ENCODE results near the gene INTS14.

The INTS14 gene

DNA sequence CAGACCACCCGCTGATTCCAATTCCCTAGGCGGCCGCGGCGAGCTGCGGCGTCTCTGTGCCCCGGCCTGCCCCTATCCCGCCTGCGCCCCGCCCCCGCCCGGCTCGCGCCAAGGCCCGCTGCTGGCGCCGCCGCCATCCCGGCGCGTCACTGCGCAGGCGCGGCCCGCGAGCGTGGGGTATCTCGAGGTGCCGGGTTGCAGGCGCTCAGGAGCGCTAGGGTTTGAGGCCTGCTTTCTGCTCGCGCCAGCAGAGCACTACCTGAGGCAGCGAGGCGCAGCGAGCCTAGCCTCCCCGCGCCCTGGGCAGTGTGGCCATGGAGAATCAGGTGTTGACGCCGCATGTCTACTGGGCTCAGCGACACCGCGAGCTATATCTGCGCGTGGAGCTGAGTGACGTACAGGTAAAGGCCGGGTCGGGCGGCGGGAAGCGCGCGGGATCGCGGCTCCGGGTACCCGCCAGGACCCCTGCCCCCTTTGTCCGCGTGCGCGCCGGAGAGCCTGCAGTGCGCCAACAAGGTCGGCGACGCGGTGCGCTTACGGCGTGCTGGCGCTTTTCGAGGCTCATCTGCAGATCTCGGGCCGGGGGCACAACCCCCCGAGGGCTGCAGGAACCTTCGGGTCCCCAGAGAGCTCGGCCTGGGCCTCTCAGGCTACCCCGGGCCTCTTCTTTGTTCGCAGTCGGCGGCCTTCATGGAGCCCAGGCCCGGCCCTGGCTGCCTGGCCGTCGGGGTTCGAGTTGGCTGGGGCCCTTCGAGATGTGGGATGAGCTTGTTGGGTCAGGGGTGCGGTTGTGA is 80.4 kb downstream of the INTS14 start, which contains the start of gene HACD3:
Gene HACD3 (plus strand): TSS at position 146 of the 794 bp plus-strand sequence. CDS start 169 bp downstream, at position 315.
- Histone ChIP-seq H3K9me3 (ENCODE audit: control insufficient read depth, insufficient read depth, low read depth, low read length) (no peaks in the 10 kb centered on the region), H3K4me1 (ENCODE audit: control insufficient read depth, insufficient read depth, low read length) (peaks cover 31% of the 10 kb centered on the region), H3K9ac (ENCODE audit: low read length) (peak within 1 kb of the TSS; percentile 97), H3K27ac (ENCODE audit: low read depth, low read length) (peak within 1 kb of the TSS; percentile 86), H3K36me3 (ENCODE audit: control insufficient read depth, insufficient read depth, low read length) (no peaks in the 10 kb centered on the region), H3K27me3 (ENCODE audit: control insufficient read depth, insufficient read depth, low read length) (no peaks in the 10 kb centered on the region), H3K4me3 (ENCODE audit: low read depth, low read length) (peak within 1 kb of the TSS; percentile 82)

DNA sequence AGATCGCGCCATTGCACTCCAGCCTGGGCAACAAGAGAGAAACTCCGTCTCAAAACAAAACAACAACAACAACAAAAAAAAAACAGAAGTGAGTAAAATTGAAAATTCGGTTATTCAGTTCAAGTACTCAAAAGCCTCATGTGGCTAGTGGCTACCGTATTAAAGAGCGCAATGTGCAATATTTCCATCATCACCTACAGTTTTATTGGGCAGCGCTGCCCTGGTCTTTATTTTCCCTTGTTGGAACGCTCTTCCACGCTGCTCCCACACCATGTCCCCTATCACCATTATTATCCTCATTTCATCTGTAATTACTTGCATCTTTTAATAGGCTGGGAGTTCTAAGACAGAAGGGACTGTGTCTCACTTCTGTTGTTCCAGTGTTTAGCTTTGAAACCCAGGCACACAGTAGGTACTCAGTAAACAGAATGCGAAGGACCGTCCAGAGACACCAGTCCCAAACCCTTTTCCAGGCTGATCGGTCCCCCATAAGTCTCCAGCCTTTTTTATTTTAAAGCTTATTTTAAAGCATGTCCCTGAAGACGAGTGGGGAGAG is 81.1 kb downstream of the INTS14 start:
- Histone ChIP-seq H3K9me3 (ENCODE audit: control insufficient read depth, insufficient read depth, low read depth, low read length) (no peaks in the 10 kb centered on the region), H3K27me3 (ENCODE audit: control insufficient read depth, insufficient read depth, low read length) (no peaks in the 10 kb centered on the region), H3K4me1 (ENCODE audit: control insufficient read depth, insufficient read depth, low read length) (peaks cover 31% of the 10 kb centered on the region), H3K4me3 (ENCODE audit: low read depth, low read length) (peak overlapping the region; percentile 82), H3K9ac (ENCODE audit: low read length) (peak overlapping the region; percentile 75), H3K27ac (ENCODE audit: low read depth, low read length) (peak overlapping the region; percentile 82; the same call in 1 of the 2 replicates), H3K36me3 (ENCODE audit: control insufficient read depth, insufficient read depth, low read length) (no peaks in the 10 kb centered on the region)

Measured in HUES6 (cell line).